Stimulated activated CD8-positive, alpha-beta memory T cell treated with anti-CD3 and anti-CD28 coated beads, Interleukin-15, amount 100 ng/mL, for 1 hour (primary cell): ENCODE data around the gene TTYH2.

Experiments used
- DNase-seq: peaks from one replicate; pipeline ENCODE4 v3.0.0-alpha.2; 2020; ENCODE audit warnings: low read depth

The TTYH2 gene

GRCh38 chr17:74216505-74216904 lies 3.1 kb downstream of the TTYH2 start:
- no peak for DNase-seq

- no peak for DNase-seq
These were observed 3.8 kb downstream of the TTYH2 start for GRCh38 chr17:74217037-74217730.

DNA sequence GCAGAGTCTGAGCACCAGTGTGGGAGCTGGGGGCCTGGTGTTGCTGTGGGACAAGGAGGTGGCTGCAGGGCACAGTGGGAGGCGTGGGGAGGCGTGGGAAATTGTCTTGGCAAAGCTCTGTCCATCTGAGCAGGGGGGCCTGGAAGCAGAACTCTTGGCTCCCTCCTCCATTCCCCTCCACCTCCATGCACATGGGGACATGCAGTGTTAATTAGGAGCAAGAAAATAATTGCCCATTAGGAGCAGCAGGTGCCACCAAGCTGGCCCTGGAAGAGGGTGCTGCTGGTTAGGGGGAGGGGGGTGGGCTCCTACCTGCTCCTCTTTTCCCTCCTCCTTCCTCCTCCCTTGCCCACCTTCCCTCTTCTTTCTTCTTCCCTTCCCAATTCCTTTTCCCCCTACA lies 4.5 kb downstream of the TTYH2 start:
- DNase-seq, result no peak

DNA sequence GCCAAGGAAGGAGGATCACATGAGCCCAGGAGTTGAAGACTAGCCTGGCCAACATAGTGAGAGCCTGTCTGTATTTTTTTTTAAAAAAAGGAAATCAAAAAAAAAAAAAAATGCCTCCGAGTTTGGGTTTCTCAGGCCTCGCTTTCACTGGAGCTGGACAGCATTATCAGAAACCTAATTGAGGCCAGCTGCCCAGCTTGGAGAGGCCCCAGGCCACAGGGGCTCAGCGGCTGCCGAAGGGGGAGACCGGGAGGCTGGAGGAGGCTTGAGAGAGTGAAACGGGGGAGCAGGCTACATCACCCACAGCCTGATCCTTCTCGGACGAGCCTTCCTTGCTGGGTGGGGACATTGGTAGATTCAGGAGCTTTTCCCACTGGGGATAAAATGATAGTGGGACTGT lies 5.1 kb downstream of the TTYH2 start:
- DNase-seq, result no peak

- no peak for DNase-seq
These were observed 6.3 kb downstream of the TTYH2 start for GRCh38 chr17:74219576-74220133.

DNA sequence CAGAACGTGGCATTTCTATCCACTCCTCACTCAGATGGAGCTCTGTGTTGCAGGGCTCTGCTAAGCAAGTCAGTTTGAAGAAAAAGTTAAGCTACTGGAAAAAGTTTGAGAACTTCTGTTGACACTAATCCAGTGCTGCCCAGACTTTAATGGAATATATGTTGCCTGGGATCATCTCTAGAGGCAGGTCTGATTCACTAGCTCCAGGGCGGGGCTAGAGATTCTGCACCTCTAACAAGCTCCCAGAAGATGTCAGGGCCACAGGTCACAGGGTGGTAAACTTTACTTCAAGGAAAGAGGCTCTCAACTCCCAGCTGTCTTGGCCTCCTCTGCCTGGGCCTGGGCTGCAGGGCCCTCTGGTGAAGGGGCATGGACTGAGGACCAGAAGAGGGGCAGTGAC lies 6.8 kb downstream of the TTYH2 start:
- DNase-seq, result no peak

DNA sequence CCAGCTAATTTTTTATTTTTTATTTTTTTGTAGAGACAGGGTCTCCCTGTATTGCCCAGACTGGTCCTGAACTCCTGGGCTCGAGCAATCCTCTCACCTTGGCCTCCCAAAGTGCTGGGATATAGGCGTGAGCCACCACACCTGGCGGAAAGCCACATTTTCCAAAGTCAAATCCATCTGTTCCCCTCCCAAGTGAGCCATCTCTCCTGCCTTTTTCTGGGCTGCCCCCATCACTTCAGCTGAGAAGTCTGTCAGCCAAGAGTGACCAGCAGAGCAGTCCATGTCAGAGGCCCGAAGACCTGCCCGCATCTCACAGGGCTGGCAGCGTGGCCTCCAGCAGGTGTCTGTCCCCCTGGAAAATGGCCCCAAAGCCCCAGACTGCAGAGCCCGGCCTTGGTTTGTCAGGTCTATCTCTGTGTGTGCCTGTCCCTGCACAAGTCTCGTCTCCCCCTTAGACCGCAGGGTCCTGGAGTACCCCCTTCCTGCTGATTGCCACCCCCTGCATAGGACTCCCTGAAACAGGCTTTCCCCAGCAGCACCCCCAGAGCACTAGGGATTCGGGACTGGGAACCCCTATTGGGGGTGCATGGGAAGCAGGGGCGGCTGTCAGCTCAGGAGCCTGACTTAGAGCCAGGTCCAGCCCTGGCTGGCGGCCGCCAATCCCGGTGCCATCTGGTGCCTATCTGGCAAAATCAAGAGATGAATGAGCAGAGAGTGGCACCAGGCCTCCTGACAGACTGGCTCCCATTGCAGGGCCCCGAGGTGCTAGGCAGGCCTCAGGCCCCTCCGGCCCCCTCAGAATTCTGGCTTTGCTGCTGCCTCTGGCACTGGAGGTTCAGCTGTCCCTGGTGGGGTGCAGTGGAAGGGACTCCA lies 7.8 kb downstream of the TTYH2 start:
- no peak for DNase-seq

DNA sequence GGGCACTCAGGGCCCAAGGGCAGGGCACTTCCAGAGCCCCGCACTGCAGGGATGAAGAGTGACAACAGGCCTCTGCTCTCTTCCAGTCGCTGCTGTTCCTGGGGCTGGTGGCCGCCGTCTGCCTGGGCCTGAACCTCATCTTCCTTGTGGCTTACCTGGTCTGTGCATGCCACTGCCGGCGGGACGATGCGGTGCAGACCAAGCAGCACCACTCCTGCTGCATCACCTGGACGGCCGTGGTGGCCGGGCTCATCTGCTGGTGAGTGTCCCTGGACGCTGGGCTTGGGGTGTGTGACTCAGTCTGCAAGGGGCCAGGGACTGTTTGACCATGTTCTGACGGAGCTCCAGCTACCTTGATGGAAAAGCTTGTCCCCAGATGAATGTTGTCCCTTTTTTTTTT lies 9.0 kb downstream of the TTYH2 start:
- no peak for DNase-seq

- DNase-seq, result no peak
These were observed 10.5 kb downstream of the TTYH2 start for GRCh38 chr17:74223901-74224300.

- DNase-seq, result no peak
These were observed 11.8 kb downstream of the TTYH2 start for GRCh38 chr17:74224959-74225725.

DNA sequence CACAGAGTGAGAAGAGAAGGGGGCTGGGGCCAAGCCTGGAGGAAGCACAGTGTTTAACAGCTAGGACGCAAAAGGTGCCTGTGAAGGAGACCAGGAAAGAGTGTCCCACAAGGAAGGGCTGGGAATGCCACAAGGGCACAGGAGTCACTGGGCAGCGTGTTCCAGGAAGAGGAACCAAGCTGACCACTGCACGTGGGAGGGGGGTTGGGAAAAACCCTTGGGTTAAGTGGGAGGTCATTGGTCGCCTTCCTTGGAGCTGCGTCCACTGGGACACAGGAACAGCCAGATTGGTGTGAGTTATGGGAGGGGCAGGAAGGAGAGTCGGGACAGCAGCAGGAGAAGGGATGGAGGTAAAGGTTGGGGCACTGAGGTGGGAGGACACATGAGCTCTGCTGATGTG lies 12.9 kb downstream of the TTYH2 start:
- DNase-seq, result no peak

- no peak for DNase-seq
These were observed 14.1 kb downstream of the TTYH2 start for GRCh38 chr17:74227271-74228080.

GRCh38 chr17:74228306-74228978 lies 15.1 kb downstream of the TTYH2 start:
- no peak for DNase-seq

GRCh38 chr17:74230896-74231295 lies 17.5 kb downstream of the TTYH2 start:
- DNase-seq, result no peak

GRCh38 chr17:74231928-74232907 lies 18.8 kb downstream of the TTYH2 start:
- DNase-seq, result no peak

DNA sequence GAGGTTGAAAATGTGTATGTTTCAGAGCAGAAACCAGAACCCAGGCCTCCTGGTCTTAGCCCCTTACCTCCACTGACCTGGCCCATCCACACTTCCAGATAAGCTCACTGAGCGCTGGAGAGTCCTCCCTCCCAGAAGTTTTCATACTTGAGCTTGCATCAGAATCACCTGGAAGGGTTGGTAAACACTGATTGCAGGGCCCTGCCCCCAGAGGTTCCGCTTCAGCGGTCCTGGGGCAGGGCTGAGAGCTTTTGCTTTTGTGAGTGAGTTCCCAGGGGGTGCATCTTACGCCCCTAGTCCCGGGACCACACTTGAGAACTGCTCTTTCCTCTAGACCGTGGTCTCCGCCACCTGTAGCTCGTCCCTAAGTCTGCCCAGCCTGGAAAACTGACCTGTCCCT lies 20.6 kb downstream of the TTYH2 start:
- DNase-seq, result no peak

- no peak for DNase-seq
These were observed 21.1 kb downstream of the TTYH2 start for GRCh38 chr17:74234486-74234885.

- DNase-seq, result no peak
These were observed 21.7 kb downstream of the TTYH2 start for GRCh38 chr17:74235040-74235581.

- no peak for DNase-seq
These were observed 22.6 kb downstream of the TTYH2 start for GRCh38 chr17:74235911-74236371.
